ENCODE results near the gene NACC2. TPM values are rescaled to one million over a fixed set of nuclear protein-coding genes. Genes with fewer than 3 reads are reported as not detected.

NACC2 gene
- total RNA-seq, 2 donors from 2014 or later: 24.5 to 55.2 TPM

Other genes with a start within 250 kb of the NACC2 start
- gene CAMSAP1, start 187.7 kb downstream of the NACC2 start, total RNA-seq: 10 to 100 TPM; 28.3 to 86.6 TPM
- gene UBAC1, start 133.9 kb downstream of the NACC2 start, total RNA-seq: 10 to 100 TPM; 53.7 to 59.1 TPM
- gene TMEM250, start 23.6 kb upstream of the NACC2 start, total RNA-seq: 10 to 100 TPM; 44.7 to 65.1 TPM
- 1 to 10 TPM in 1 of 2 donors, not detected in 1; 1.3 TPM for gene LHX3, start 109.8 kb upstream of the NACC2 start, total RNA-seq
- gene QSOX2, start 150.5 kb upstream of the NACC2 start, total RNA-seq: 10 to 100 TPM in 1 of 2 donors, 1 to 10 TPM in 1; 4.3 to 12.2 TPM
- gene CCDC187, start 208.8 kb upstream of the NACC2 start, total RNA-seq: 1 to 10 TPM in 1 of 2 donors, not detected in 1; 1.2 TPM
- gene GPSM1, start 232.2 kb upstream of the NACC2 start, total RNA-seq: 10 to 100 TPM; 11.3 to 89.2 TPM

Measured in prostate gland (tissue), 2 donors.